GM18511 (cell line): Measurements from ENCODE around the gene LRRC75B.
"Not testable (repeated sequence)": the region's sequence is repeated elsewhere in the genome, so short reads cannot be mapped to it uniquely, and the experiment has no call there.

Source experiments
- ATAC-seq: cut with Tn5 transposase; IDR thresholded peaks from one replicate; pipeline ENCODE4 v1.9.1; 2021; ENCODE audit warnings: mild to moderate bottlenecking, moderate library complexity; ENCODE audit not compliant: unreplicated experiment

Gene LRRC75B

GRCh38 chr22:24555165-24556039 lies 37.5 kb downstream of the LRRC75B start, which contains the start of gene SNRPD3:
Gene SNRPD3 (plus strand): TSS chr22:24555999. CDS start chr22:24557675, 1,676 bp downstream.
- peak; percentile 80 for ATAC-seq

GRCh38 chr22:24554313-24555164 lies 38.3 kb downstream of the LRRC75B start, which contains the start of gene GUCD1:
Gene GUCD1 (minus strand): TSS chr22:24555138. CDS start chr22:24554991, 147 bp downstream.
- ATAC-seq: peak; percentile 26

- no peak for ATAC-seq
Measured at GRCh38 chr22:24553597-24554312, 39.1 kb downstream of the LRRC75B start.

GRCh38 chr22:24552503-24553286 lies 40.2 kb downstream of the LRRC75B start:
- ATAC-seq: not testable (repeated sequence)

GRCh38 chr22:24550902-24551435 lies 41.9 kb downstream of the LRRC75B start:
- ATAC-seq: no peak

GRCh38 chr22:24550028-24550901 lies 42.6 kb downstream of the LRRC75B start:
- ATAC-seq: no peak

GRCh38 chr22:24548812-24549211 lies 44.1 kb downstream of the LRRC75B start:
- no peak for ATAC-seq

GRCh38 chr22:24543679-24544243 lies 49.1 kb downstream of the LRRC75B start:
- no peak for ATAC-seq

GRCh38 chr22:24543185-24543601 lies 49.7 kb downstream of the LRRC75B start:
- no peak for ATAC-seq

- ATAC-seq: no peak
Measured at GRCh38 chr22:24542641-24543040, 50.2 kb downstream of the LRRC75B start.

- ATAC-seq: no peak
Measured at GRCh38 chr22:24541681-24542515, 51.0 kb downstream of the LRRC75B start.

GRCh38 chr22:24540470-24540869 lies 52.4 kb downstream of the LRRC75B start:
- no peak for ATAC-seq

GRCh38 chr22:24536089-24536488 lies 56.8 kb downstream of the LRRC75B start:
- ATAC-seq: no peak
